Measurements from ENCODE around the gene KCNH8.

GRCh38 chr3:19420159-19420558 is 271.8 kb downstream of the KCNH8 start:
- TF ChIP-seq CTCF (IDR thresholded peaks at IDR 0.05) (no peak), POLR2A (IDR thresholded peaks at IDR 0.05) (no peak)

All from right lobe of liver (tissue), 4 donors.